ENCODE results near the gene SUOX. TPM values are rescaled to one million over a fixed set of nuclear protein-coding genes. Genes with fewer than 3 reads are reported as not detected.
"Not testable (repeated sequence)": the region's sequence is repeated elsewhere in the genome, so short reads cannot be mapped to it uniquely, and the experiment has no call there.

SUOX gene
- total RNA-seq, 2 donors from 2014 or later = 10.6 to 20.8 TPM

GRCh38 chr12:55982319-55982936 is 14.6 kb upstream of the SUOX start:
- no peaks in the 10 kb centered on the region for H3K27me3 ChIP-seq
- no peak for DNase-seq
- H3K4me1 ChIP-seq = no peaks in the 10 kb centered on the region
- peaks cover 0 to 6% of the 10 kb centered on the region in 2 donors for H3K36me3 ChIP-seq (replicated peaks in 1 of 2; ENCODE audit: insufficient read depth in 1 of 2, low read depth in 2 of 2)
- intact Hi-C loops (cut with DNase I) = loop anchor here (10.0 kb wide), 1 partner anchor 1732 kb away; no protein-coding TSS in a partner anchor
- no peaks in the 10 kb centered on the region for H3K9me3 ChIP-seq
- no peak overlapping the region for H3K27ac ChIP-seq
- 60 to 87% methylated on average over 3 of the region's 3 CpGs for WGBS, 2 donors
- no peak for ATAC-seq
- H3K4me3 ChIP-seq = no peak overlapping the region
- TF ChIP-seq, protein P1, sequence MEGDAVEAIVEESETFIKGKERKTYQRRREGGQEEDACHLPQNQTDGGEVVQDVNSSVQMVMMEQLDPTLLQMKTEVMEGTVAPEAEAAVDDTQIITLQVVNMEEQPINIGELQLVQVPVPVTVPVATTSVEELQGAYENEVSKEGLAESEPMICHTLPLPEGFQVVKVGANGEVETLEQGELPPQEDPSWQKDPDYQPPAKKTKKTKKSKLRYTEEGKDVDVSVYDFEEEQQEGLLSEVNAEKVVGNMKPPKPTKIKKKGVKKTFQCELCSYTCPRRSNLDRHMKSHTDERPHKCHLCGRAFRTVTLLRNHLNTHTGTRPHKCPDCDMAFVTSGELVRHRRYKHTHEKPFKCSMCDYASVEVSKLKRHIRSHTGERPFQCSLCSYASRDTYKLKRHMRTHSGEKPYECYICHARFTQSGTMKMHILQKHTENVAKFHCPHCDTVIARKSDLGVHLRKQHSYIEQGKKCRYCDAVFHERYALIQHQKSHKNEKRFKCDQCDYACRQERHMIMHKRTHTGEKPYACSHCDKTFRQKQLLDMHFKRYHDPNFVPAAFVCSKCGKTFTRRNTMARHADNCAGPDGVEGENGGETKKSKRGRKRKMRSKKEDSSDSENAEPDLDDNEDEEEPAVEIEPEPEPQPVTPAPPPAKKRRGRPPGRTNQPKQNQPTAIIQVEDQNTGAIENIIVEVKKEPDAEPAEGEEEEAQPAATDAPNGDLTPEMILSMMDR (IDR thresholded peaks at IDR 0.05) = no peak
- TF ChIP-seq POLR2A (IDR thresholded peaks at IDR 0.05) = no peak

GRCh38 chr12:55983232-55983842 is 13.7 kb upstream of the SUOX start:
- 65 to 76% methylated on average over 4 of the region's 4 CpGs for WGBS, 2 donors
- Histone ChIP-seq H3K27ac (no peak overlapping the region), H3K9me3 (no peaks in the 10 kb centered on the region), H3K27me3 (no peaks in the 10 kb centered on the region), H3K4me3 (no peak overlapping the region), H3K36me3 (replicated peaks in 1 of 2; ENCODE audit: insufficient read depth in 1 of 2, low read depth in 2 of 2) (peaks cover 5 to 9% of the 10 kb centered on the region in 2 donors), H3K4me1 (no peaks in the 10 kb centered on the region)
- DNase-seq (no peak), ATAC-seq (no peak)
- no peak for TF ChIP-seq POLR2A (IDR thresholded peaks at IDR 0.05)
- TF ChIP-seq, protein P1 (IDR thresholded peaks at IDR 0.05) = no peak
- intact Hi-C loops (cut with DNase I) = loop anchor here (10.0 kb wide), 1 partner anchor 1731 kb away; no protein-coding TSS in a partner anchor

DNA sequence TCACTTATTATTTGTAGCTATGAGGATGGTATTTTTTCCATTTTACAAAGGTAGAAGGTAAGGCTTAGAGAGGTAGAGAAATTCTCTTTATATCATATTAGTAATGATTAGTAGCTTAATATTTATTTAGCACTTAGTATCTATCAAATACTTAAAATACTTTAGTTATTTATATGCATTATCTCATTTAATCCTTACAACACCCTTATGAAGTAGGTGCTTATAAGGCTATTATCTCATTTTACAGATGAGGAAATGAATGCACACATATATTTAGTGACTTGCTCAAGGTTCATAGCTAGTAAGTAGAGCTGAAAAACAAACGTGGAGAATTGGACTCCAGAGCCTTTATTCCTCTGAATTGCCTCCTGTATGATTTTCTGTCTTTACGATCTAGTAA is 12.2 kb upstream of the SUOX start:
- no peak for TF ChIP-seq POLR2A (IDR thresholded peaks at IDR 0.05)
- Histone ChIP-seq H3K4me3 (no peak overlapping the region), H3K36me3 (replicated peaks in 1 of 2; ENCODE audit: insufficient read depth in 1 of 2, low read depth in 2 of 2) (peaks cover 5 to 9% of the 10 kb centered on the region in 2 donors), H3K27me3 (no peaks in the 10 kb centered on the region), H3K9me3 (no peaks in the 10 kb centered on the region), H3K4me1 (no peaks in the 10 kb centered on the region), H3K27ac (no peak overlapping the region)
- intact Hi-C loops (cut with DNase I) = loop anchor here (10.0 kb wide), 1 partner anchor 1730 kb away; no protein-coding TSS in a partner anchor
- DNase-seq = no peak
- no peak for ATAC-seq
- 50 to 59% methylated on average over 2 of the region's 2 CpGs for WGBS, 2 donors

DNA sequence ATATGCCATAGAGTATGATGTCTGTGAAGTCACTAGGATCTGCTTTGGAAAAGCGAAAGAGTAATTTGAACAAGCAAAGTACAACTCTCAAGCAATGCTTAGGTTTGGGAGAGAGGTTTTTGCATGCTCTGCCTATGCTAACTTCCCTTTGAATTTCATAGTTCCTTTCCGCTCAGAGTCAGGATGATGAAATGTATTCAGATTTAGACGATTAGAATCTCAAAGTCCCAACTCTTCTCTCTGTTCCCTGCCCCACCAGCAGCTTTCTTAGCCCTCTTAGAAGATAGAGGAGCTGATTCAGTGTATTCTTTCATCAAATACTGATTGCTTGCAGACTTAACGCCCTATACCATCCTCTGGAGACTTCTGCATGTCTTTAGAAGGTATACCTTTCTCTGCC is 11.7 kb upstream of the SUOX start:
- H3K27me3 ChIP-seq = no peaks in the 10 kb centered on the region
- no peak for DNase-seq
- H3K27ac ChIP-seq = no peak overlapping the region
- peaks cover 5 to 8% of the 10 kb centered on the region in 2 donors for H3K36me3 ChIP-seq (replicated peaks in 1 of 2; ENCODE audit: insufficient read depth in 1 of 2, low read depth in 2 of 2)
- H3K4me1 ChIP-seq = no peaks in the 10 kb centered on the region
- no peak for TF ChIP-seq POLR2A (IDR thresholded peaks at IDR 0.05)
- TF ChIP-seq, protein P1 (IDR thresholded peaks at IDR 0.05) = no peak
- H3K9me3 ChIP-seq = no peaks in the 10 kb centered on the region
- 77 to 82% methylated on average over 4 of the region's 4 CpGs for WGBS, 2 donors
- no peak overlapping the region for H3K4me3 ChIP-seq
- no peak for ATAC-seq
- intact Hi-C loops (cut with DNase I) = loop anchor here (10.0 kb wide), 1 partner anchor 1729 kb away; no protein-coding TSS in a partner anchor

DNA sequence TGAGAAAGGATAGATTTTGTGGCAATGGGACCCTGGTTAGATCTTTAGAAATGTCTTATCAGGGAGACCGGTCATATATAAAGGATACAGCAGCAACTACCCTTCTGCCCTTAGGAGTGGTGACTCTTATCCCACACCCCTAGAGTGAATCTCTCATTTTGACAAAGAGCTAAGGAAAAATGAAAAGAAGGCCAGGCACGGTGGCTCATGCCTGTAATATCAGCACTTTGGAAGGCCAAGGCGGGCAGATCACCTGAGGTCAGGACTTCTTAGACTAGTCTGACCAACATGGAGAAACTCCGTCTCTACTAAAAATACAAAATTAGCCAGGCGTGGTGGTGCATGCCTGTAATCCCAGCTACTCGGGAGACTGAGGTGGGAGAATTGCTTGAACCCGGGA is 11.1 kb upstream of the SUOX start:
- intact Hi-C loops (cut with DNase I) = loop anchor here (10.0 kb wide), 1 partner anchor 1729 kb away; no protein-coding TSS in a partner anchor
- not testable (repeated sequence) for H3K27me3 ChIP-seq, ATAC-seq, H3K27ac ChIP-seq, H3K4me3 ChIP-seq, H3K9me3 ChIP-seq, H3K4me1 ChIP-seq, DNase-seq
- 86 to 95% methylated on average over 7 of the region's 7 CpGs for WGBS, 2 donors
- H3K36me3 ChIP-seq (replicated peaks in 1 of 2; ENCODE audit: insufficient read depth in 1 of 2, low read depth in 2 of 2) = peaks cover 5 to 13% of the 10 kb centered on the region in 2 donors

Data from body of pancreas (tissue), 4 donors.